HEK293T (cell line): ENCODE data around the gene ACOX3.

ENCODE experiments used
- CTCF ChIA-PET: fragments of 350-600 bp; formaldehyde crosslinking; extraction: SDS; loops from one replicate; lab custom pipeline; 2021; ENCODE audit warnings: antibody characterized with exemption, inconsistent platforms; lab: Yijun Ruan, JAX
- POLR2A ChIA-PET: fragments of 350-600 bp; formaldehyde crosslinking; extraction: SDS; loops from one replicate; lab custom pipeline; 2020; ENCODE audit warnings: antibody characterized with exemption, inconsistent platforms; lab: Yijun Ruan, JAX
- DNase-seq: peaks from one replicate; pipeline ENCODE4 v3.0.0; 2012; ENCODE audit warnings: mixed read lengths; ENCODE audit errors: extremely low spot score
- ARNT ChIP-seq: fragments of 450-650 bp; IDR thresholded peaks from 2 replicates; pipeline ENCODE4 v1.6.1; 2017; ENCODE audit warnings: mild to moderate bottlenecking
- BHLHE40 ChIP-seq: fragments of 450-650 bp; IDR thresholded peaks from 2 replicates; pipeline ENCODE4 v1.6.1; 2016; ENCODE audit warnings: mild to moderate bottlenecking, moderate library complexity, borderline replicate concordance
- CTBP1 ChIP-seq: fragments of 450-650 bp; IDR thresholded peaks from 2 replicates; pipeline ENCODE4 v1.6.1; 2016; ENCODE audit warnings: borderline replicate concordance
- ELF4 ChIP-seq: fragments of 450-650 bp; IDR thresholded peaks from 2 replicates; pipeline ENCODE4 v1.6.1; 2017; ENCODE audit warnings: antibody characterized with exemption
- FOXA1 ChIP-seq: fragments of 450-650 bp; IDR thresholded peaks from 2 replicates; pipeline ENCODE4 v1.6.1; 2016; ENCODE audit warnings: mild to moderate bottlenecking
- FOXK2 ChIP-seq: fragments of 450-650 bp; IDR thresholded peaks from 2 replicates; pipeline ENCODE4 v1.6.1; 2016; ENCODE audit warnings: mild to moderate bottlenecking
- FOXM1 ChIP-seq: fragments of 450-650 bp; IDR thresholded peaks from 2 replicates; pipeline ENCODE4 v1.6.1; 2017; ENCODE audit warnings: mild to moderate bottlenecking, borderline replicate concordance
- HDGF ChIP-seq: fragments of 450-650 bp; IDR thresholded peaks from 2 replicates; pipeline ENCODE4 v1.6.1; 2017; ENCODE audit warnings: antibody characterized with exemption, borderline replicate concordance
- L3MBTL2 ChIP-seq: fragments of 450-650 bp; conservative IDR thresholded peaks from 2 replicates; pipeline ENCODE4 v1.6.1; 2016; ENCODE audit warnings: mild to moderate bottlenecking
- LEF1 ChIP-seq: fragments of 450-650 bp; IDR thresholded peaks from 2 replicates; pipeline ENCODE4 v1.6.1; 2017; ENCODE audit warnings: mild to moderate bottlenecking, borderline replicate concordance
- NFRKB ChIP-seq: fragments of 450-650 bp; IDR thresholded peaks from 2 replicates; pipeline ENCODE4 v1.6.1; 2016; ENCODE audit warnings: mild to moderate bottlenecking, moderate library complexity
- SP1 ChIP-seq: fragments of 450-650 bp; IDR thresholded peaks from 2 replicates; pipeline ENCODE4 v1.6.1; 2017
- SUZ12 ChIP-seq: fragments of 450-650 bp; IDR thresholded peaks from 2 replicates; pipeline ENCODE4 v1.6.1; 2016; ENCODE audit warnings: mild to moderate bottlenecking
- TARDBP ChIP-seq: fragments of 450-650 bp; IDR thresholded peaks from 2 replicates; pipeline ENCODE4 v1.6.1; 2016
- ZNF384 ChIP-seq: fragments of 450-650 bp; IDR thresholded peaks from 2 replicates; pipeline ENCODE4 v1.6.1; 2016
- TF ChIP-seq, protein P1 (sequence below): fragments of 450-650 bp; IDR thresholded peaks from 2 replicates; pipeline ENCODE4 v1.6.1; 2016

ACOX3 gene

DNA sequence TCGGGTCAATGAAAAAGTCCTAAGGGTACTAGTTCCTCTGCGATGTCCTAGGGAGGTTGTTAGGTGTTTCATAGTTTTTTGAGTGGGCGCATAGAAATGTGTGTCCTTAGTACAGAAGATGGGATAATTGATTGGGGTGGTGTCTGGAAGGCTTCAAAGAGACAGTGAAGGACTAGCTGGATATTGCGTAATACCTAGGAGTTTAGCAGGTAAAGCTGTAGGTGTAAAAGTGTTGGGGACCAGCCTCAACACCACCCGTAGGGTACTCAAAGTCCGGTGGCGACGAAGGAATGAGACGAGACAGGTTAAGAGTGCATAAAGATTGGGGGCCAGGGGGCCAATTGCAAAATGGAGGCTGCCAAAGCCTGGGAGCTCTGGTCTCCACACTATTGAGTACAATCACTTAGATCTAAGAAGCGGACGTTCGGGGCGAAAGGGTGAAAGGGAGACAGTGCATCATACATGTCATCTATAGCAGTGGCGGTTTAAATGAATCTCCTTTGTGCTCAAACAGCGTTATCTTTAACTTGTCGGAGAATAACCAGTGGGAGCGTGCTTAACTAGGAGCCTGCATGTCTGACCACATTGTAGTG lies 1.1 kb upstream of the ACOX3 start:
- ChIA-PET POLR2A (interaction anchor here (1.4 to 2.8 kb wide), 3 partner anchors 10 to 59 kb away, joined by 3 to 9 read pairs (median 6); no protein-coding TSS in a partner anchor), CTCF (interaction anchor here (1.8 kb wide), 1 partner anchor 13 kb away, joined by 8 read pairs; no protein-coding TSS in a partner anchor)

DNA sequence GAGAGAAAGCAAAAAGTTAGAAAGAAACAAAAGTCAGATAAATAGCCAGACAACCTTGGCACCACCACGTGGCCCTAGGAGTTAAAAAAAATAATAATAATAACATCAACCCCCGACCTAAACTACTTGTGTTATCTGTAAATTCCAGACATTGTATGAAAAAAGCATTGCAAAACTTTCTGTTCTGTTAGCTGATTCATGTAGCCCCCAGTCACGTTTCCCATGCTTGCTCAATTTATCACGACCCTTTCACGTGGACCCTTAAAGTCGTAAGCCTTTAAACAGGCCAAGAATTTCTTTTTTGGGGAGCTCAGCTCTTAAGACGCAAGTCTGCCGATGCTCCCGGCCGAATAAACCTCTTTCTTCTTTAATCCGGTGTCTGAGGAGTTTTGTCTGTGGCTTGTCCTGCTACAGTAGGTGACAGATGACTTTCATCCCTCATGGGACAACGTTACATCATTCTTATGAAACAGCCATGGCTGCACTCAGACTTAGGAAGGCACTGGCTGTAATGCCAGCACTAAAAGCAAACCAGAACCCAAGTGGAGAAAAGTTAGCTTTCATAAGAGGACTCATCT lies 520 bp downstream of the ACOX3 start:
- ChIA-PET POLR2A (interaction anchor here (1.2 to 2.8 kb wide), 5 partner anchors 11 to 32 kb away, joined by 3 to 10 read pairs (median 6); no protein-coding TSS in a partner anchor), CTCF (interaction anchor here (0.5 to 1.8 kb wide), 2 partner anchors 11 to 13 kb away, joined by 8 to 10 read pairs; no protein-coding TSS in a partner anchor)
- TF ChIP-seq NFRKB (no peak), TARDBP (no peak), HDGF (no peak), ARNT (no peak), SUZ12 (no peak)
- TF ChIP-seq, protein P1, sequence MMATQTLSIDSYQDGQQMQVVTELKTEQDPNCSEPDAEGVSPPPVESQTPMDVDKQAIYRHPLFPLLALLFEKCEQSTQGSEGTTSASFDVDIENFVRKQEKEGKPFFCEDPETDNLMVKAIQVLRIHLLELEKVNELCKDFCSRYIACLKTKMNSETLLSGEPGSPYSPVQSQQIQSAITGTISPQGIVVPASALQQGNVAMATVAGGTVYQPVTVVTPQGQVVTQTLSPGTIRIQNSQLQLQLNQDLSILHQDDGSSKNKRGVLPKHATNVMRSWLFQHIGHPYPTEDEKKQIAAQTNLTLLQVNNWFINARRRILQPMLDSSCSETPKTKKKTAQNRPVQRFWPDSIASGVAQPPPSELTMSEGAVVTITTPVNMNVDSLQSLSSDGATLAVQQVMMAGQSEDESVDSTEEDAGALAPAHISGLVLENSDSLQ, result peak; percentile 34; the same call in 1 of the 2 replicates
- peak; percentile 23 for DNase-seq

More for the DNA sequence above, 1.1 kb upstream of the ACOX3 start:
- DNase-seq, result no peak
- TF ChIP-seq ZNF384, result no peak
- no peak for TF ChIP-seq FOXK2
- TF ChIP-seq ELF4, result no peak
- no peak for TF ChIP-seq LEF1

DNA sequence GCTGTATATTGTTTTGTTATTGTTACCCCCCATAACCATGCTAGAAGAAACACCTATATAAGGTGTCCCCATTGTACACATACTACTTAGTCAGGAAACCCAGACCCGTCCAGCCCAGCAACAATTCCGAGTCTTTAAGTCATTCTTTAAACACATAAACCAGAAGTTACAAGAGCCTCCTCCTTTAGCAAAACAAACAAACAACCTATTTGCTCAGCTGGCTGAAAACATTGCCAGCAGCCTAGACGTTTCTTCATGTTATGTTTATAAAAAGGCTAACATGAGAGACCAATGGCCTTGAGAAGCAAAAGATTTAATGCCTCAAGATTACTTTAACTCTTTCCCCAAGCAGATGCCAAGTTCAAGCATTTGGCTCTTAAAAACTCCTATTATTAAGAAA lies 1.4 kb downstream of the ACOX3 start:
- TF ChIP-seq ARNT (no peak), BHLHE40 (no peak), LEF1 (no peak), SP1 (no peak), SUZ12 (no peak)
- CTCF ChIA-PET, result interaction anchor here (2.6 kb wide), 1 partner anchor 10 kb away, joined by 8 read pairs; no protein-coding TSS in a partner anchor
- POLR2A ChIA-PET, result interaction anchor here (2.3 kb wide), 1 partner anchor 10 kb away, joined by 10 read pairs; no protein-coding TSS in a partner anchor
- no peak for DNase-seq

DNA sequence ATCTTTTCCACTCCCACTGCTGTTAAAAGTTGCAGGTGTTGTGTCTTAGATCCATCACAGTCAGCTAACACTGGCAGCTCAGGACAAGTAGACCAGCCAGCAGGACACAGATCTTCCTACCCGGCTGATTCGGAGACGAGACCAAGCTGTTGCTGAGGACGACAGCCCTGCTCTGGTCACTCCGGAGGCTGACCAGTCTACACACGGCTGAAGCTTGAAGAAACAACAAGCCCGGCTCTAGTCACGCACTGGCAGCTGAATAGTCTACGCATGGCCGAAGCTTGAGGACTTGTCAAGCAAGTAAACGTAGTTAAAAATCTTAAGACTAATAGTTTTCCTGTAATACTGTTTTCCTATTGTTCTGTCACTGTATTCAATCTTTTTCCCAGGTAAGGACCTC lies 1.8 kb downstream of the ACOX3 start:
- CTCF ChIA-PET, result interaction anchor here (2.6 kb wide), 1 partner anchor 10 kb away, joined by 8 read pairs; no protein-coding TSS in a partner anchor
- no peak for DNase-seq
- POLR2A ChIA-PET, result interaction anchor here (2.3 kb wide), 1 partner anchor 10 kb away, joined by 10 read pairs; no protein-coding TSS in a partner anchor
- no peak for TF ChIP-seq ELF4

DNA sequence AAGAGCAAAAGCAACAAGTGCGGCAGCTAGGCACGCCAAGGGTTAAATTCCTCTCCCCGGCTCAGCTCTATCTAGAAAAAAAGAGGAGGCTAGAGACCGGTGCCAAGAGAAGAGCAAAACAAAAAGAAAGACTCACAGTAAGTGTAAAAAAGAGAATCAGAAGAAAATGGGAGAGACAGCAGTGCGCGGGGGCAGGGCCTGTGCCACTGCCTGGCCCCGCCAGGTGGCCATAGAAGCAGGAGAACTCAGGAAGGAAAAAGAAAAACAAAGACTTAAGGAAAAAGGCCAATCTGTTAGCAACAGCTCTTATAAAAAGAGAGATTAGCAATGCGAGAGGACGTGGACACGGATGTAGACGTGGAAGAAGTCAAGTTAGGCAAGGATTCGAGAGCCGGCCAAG lies 3.2 kb downstream of the ACOX3 start:
- POLR2A ChIA-PET, result no interaction called here
- CTCF ChIA-PET, result interaction anchor here (2.6 kb wide), 1 partner anchor 9 kb away, joined by 8 read pairs; no protein-coding TSS in a partner anchor
- TF ChIP-seq ZNF384 (no peak), CTBP1 (no peak)
- no peak for DNase-seq

DNA sequence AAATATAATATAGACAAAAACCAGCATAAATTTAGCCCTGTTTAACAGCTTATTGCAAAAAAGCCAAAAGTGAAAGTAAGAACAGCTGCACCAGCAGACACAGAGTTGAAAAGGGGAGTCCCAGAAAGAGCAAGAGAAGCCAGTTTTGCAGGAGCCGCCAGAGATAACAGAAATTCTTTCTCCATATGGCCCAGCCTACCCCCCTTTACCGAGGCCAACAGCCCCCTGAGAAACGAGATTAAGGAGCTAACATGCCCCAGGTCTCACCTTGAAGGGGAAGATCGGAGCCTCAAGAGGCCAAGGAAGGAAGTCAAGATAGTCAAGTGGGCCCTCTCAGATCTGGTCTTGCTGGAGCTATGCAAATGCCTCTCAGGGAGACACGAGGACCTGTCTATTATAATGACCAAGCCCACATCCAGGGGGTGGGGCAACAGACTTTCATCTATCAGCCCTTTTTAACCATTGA lies 4.8 kb downstream of the ACOX3 start:
- CTCF ChIA-PET, result no interaction called here
- TF ChIP-seq BHLHE40 (no peak), FOXA1 (no peak)
- DNase-seq, result no peak
- POLR2A ChIA-PET, result interaction anchor here (0.7 kb wide), 1 partner anchor 18 kb away, joined by 3 read pairs; no protein-coding TSS in a partner anchor

DNA sequence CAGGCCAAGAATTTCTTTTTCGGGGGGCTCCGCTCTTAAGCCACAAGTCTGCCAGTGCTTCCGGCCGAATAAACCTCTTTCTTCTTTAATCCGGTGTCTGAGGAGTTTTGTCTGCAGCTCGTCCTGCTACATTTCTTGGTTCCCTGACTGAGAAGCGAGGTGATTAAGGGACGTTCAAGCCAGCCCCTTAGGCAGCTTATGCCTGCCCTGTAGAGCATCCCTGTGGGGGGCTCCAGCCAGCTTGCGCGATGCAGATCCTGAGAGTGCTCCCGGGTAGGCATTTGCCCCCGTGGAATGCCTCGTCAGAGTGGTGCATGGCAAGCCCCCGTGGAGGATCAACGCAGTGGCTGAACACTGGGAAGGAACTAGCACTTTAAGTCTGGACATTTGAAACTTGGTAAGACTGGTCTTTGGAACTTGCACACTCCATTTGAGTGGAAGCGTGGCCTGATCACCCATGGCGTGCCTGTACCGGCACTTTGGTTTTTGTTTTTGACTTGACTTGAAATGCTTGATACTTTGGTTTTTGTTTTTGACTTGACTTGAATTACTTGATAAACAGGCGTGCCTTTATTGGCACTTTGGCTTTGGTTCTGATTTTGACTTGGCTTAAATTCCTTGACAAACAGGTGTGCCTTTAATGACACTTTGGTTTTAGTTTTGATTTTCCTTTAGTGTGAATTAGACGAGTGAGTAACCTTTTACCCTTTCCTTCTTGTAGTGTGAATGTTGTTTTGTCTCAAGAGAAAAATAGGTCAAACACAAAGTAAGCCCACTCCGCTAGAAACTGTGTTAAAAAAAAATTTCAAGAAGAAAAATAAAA lies 6.1 kb downstream of the ACOX3 start:
- POLR2A ChIA-PET, result no interaction called here
- CTCF ChIA-PET, result no interaction called here
- no peak for TF ChIP-seq FOXM1
- TF ChIP-seq ELF4, result no peak
- TF ChIP-seq BHLHE40, result no peak
- TF ChIP-seq, protein P1, result no peak
- TF ChIP-seq SP1, result no peak
- no peak for TF ChIP-seq ARNT
- no peak for TF ChIP-seq LEF1

DNA sequence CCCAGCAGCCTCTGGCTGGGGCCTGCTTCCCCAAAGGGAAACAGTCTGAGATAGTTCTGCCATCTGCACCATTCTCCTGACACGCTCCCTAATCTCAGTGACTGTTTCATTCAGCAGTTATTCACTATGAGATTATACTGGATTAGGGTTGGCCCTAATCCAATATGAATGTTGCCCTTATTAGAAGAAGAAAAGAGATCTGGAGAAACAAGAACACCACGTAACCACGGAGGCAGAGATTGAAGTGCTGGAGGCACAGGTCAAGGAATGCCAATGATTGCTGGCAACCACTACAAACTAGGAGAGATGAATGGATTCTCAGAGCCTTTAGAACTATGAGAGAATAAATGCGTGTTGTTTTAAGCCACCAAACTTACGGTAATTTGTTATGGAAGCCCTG lies 7.4 kb downstream of the ACOX3 start:
- CTCF ChIA-PET, result no interaction called here
- DNase-seq, result no peak
- POLR2A ChIA-PET, result no interaction called here
- TF ChIP-seq LEF1, result no peak
- TF ChIP-seq BHLHE40, result no peak
- TF ChIP-seq HDGF, result no peak
- no peak for TF ChIP-seq TARDBP
- TF ChIP-seq FOXA1, result no peak
- TF ChIP-seq FOXK2, result no peak
- TF ChIP-seq ARNT, result no peak
- no peak for TF ChIP-seq SP1
- TF ChIP-seq, protein P1, result no peak
- no peak for TF ChIP-seq ZNF384
- TF ChIP-seq NFRKB, result no peak
- TF ChIP-seq L3MBTL2, result no peak
- no peak for TF ChIP-seq SUZ12
- no peak for TF ChIP-seq ELF4
- no peak for TF ChIP-seq CTBP1
- no peak for TF ChIP-seq FOXM1

More for the DNA sequence above, 6.1 kb downstream of the ACOX3 start:
- DNase-seq, result no peak
